Activated naive CD8-positive, alpha-beta T cell treated with anti-CD3 and anti-CD28 coated beads for 36 hours (primary cell): ENCODE data around the gene ADAP1. TPM values are rescaled to one million over a fixed set of nuclear protein-coding genes. Genes with fewer than 3 reads are reported as not detected.

ENCODE experiments used
- DNase-seq: peaks from one replicate; pipeline ENCODE4 v3.0.0; 2021
- H3K27ac Mint-ChIP-seq: one replicate; pipeline ENCODE4 v1.8.0; 2022; ENCODE audit warnings: mild to moderate bottlenecking, moderate library complexity, mixed read lengths
- H3K27me3 Mint-ChIP-seq: one replicate; pipeline ENCODE4 v1.8.0; 2022; ENCODE audit warnings: mild to moderate bottlenecking, mixed read lengths
- H3K36me3 Mint-ChIP-seq: one replicate; pipeline ENCODE4 v1.8.0; 2021; ENCODE audit warnings: mild to moderate bottlenecking, mixed read lengths
- H3K4me1 Mint-ChIP-seq: one replicate; pipeline ENCODE4 v1.8.0; 2021; ENCODE audit warnings: mixed read lengths
- H3K4me3 Mint-ChIP-seq: one replicate; pipeline ENCODE4 v1.8.0; 2022; ENCODE audit warnings: mild to moderate bottlenecking, moderate library complexity, mixed read lengths
- H3K9me3 Mint-ChIP-seq: one replicate; pipeline ENCODE4 v1.8.0; 2022; ENCODE audit warnings: mixed read lengths
- total RNA-seq, 2 experiments: library from RNA; stranded (reverse); gene quantifications; one replicate each; pipeline ENCODE4 v1.2.3, GENCODE V29; 2021

ADAP1 gene
- total RNA-seq, 2 experiments from 2014 or later, result 49.9 to 56.7 TPM

GRCh38 chr7:898855-899681, 55.4 kb downstream of the ADAP1 start:
- Mint-ChIP-seq H3K4me1 (no peaks in the 10 kb centered on the region), H3K36me3 (peaks cover 21% of the 10 kb centered on the region), H3K4me3 (no peak overlapping the region), H3K9me3 (no peaks in the 10 kb centered on the region), H3K27me3 (no peaks in the 10 kb centered on the region), H3K27ac (no peak overlapping the region)
- DNase-seq, result no peak

DNA sequence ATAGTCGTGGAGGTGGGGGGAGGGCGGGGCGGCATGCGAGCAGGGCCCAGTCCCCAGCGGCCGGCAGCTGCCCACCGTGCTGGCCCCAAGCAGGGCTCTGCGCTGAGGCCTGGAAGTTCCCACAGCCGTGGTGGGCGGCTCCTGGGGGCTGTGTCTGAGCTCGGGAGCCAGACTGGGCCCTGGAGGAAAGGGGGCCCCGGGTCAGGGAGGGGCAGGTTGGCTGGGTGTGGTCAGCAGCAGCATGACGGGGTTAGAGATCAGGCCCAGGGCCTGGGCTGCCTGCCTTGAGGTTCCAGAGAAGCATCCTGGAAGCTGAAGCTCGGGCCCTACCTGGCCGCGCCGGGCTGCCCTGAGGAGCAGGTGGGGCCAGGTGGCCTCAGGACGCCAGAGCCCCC, 56.0 kb downstream of the ADAP1 start:
- no peaks in the 10 kb centered on the region for H3K9me3 Mint-ChIP-seq
- peaks cover 26% of the 10 kb centered on the region for H3K36me3 Mint-ChIP-seq
- no peak for DNase-seq

DNA sequence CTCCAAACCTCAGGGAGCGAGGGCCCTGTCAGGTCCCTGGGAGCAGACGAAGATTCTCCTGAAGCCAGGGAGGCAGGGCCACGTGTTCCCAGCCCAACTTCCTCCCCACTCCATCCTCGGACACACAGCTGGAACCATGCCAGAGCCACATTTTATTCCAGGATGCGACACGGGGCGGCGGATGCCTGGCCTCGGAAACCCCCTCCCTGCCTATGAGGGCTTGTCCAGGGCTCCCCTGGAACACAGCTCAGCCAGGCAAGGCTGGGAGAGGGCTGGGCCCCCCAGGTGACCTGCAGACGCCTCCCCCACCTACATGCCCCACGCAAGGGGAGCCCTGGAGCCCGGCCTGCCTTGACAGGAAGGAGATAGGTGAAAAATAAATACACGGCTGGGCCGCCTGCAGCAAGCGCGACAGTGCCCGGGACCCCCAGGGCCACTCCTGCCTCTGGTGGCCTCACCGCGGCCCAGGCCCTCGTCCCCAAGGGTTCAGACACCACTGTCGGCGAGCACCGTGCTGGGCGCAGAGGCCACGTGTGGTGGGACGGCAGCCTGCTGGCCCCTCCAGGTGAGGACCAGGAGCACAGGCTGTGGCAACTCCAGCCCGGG, 56.6 kb downstream of the ADAP1 start:
- no peaks in the 10 kb centered on the region for H3K4me1 Mint-ChIP-seq

More for the DNA sequence above, 56.0 kb downstream of the ADAP1 start:
- no peak overlapping the region for H3K4me3 Mint-ChIP-seq
- peaks cover 1% of the 10 kb centered on the region for H3K27me3 Mint-ChIP-seq
- no peak overlapping the region for H3K27ac Mint-ChIP-seq
- no peaks in the 10 kb centered on the region for H3K4me1 Mint-ChIP-seq

GRCh38 chr7:897086-897485, 57.4 kb downstream of the ADAP1 start:
- H3K27ac Mint-ChIP-seq, result no peak overlapping the region
- peaks cover 4% of the 10 kb centered on the region for H3K9me3 Mint-ChIP-seq
- peaks cover 4% of the 10 kb centered on the region for H3K27me3 Mint-ChIP-seq
- H3K4me3 Mint-ChIP-seq, result no peak overlapping the region
- peaks cover 33% of the 10 kb centered on the region for H3K36me3 Mint-ChIP-seq
- peaks cover 2% of the 10 kb centered on the region for H3K4me1 Mint-ChIP-seq
- no peak for DNase-seq

More for the DNA sequence above, 56.6 kb downstream of the ADAP1 start:
- no peak overlapping the region for H3K27ac Mint-ChIP-seq
- DNase-seq, result no peak
- H3K27me3 Mint-ChIP-seq, result peaks cover 4% of the 10 kb centered on the region
- peaks cover under 1% of the 10 kb centered on the region for H3K9me3 Mint-ChIP-seq
- H3K4me3 Mint-ChIP-seq, result no peak overlapping the region
- peaks cover 30% of the 10 kb centered on the region for H3K36me3 Mint-ChIP-seq

DNA sequence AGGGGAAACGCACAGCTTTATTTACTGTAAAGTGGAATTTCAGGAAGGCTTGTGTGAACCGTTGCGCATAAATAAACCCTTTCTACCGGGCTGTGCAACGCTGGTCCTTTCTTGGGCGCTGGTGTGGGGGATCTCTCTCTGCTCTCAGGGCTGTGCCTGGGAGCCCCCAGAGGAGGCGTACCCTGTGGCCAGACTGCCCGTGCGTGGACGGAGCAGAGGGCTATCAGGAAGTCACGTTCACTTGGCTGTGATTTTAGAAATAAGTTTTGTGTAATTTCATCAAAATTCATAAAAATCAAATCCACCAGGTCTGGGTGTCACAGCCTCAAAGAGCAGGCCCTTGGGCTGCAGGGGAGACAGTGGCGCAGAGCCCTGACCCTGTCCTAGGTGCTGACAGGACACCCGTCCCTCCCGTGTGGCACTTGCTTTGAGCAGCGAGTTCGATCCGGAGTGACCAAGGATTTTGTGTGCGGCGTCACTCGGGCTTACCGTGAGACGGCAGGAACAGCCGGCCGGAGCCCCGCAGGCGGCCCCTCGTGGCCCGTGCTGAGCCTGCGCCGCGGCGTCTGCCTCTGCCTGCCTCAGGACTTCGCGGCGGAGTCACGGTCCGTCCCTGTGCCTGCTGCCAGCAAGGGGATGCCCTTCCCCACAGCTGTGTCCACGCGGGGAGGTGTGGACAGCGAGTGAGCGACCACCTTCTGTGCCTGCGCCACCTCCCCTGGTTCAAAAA, 58.0 kb downstream of the ADAP1 start:
- no peak overlapping the region for H3K27ac Mint-ChIP-seq
- H3K36me3 Mint-ChIP-seq, result peaks cover 34% of the 10 kb centered on the region
- peaks cover 4% of the 10 kb centered on the region for H3K9me3 Mint-ChIP-seq
- no peak overlapping the region for H3K4me3 Mint-ChIP-seq
- H3K4me1 Mint-ChIP-seq, result peaks cover 2% of the 10 kb centered on the region
- H3K27me3 Mint-ChIP-seq, result peaks cover 4% of the 10 kb centered on the region
- DNase-seq, result no peak

DNA sequence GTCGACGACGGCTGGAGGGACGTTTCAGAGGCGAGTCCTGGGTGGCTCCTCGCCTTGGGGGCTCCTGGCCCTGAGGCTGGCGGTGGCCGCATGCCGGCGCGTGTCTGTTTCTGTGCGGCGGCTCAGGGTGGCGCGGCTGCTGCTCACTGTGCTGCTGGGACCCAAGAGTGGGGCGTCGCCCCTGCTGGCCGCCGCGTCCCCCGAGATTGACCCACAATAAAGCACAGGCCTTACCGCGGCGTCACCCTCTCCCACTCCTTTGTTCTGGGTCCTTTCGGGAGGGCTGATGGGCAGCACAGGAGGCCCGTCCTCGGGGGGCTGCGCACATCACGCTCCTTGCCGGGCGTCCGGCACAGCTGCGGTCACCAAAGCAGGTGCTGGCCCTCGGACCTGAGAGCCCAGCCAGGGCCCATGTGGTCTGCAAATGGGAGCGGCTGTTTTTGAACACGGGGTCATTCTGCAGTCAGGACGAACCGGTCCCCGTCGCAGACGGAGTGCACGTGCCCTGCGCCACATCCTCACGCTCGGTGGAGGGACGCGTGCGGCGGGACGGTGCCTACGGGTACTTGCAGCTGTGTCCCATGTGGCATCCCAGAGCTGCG, 58.9 kb downstream of the ADAP1 start:
- no peak overlapping the region for H3K4me3 Mint-ChIP-seq
- H3K9me3 Mint-ChIP-seq, result peaks cover 4% of the 10 kb centered on the region
- no peak for DNase-seq
- H3K27me3 Mint-ChIP-seq, result peaks cover 4% of the 10 kb centered on the region
- peaks cover 34% of the 10 kb centered on the region for H3K36me3 Mint-ChIP-seq
- no peak overlapping the region for H3K27ac Mint-ChIP-seq
- H3K4me1 Mint-ChIP-seq, result peaks cover 2% of the 10 kb centered on the region

DNA sequence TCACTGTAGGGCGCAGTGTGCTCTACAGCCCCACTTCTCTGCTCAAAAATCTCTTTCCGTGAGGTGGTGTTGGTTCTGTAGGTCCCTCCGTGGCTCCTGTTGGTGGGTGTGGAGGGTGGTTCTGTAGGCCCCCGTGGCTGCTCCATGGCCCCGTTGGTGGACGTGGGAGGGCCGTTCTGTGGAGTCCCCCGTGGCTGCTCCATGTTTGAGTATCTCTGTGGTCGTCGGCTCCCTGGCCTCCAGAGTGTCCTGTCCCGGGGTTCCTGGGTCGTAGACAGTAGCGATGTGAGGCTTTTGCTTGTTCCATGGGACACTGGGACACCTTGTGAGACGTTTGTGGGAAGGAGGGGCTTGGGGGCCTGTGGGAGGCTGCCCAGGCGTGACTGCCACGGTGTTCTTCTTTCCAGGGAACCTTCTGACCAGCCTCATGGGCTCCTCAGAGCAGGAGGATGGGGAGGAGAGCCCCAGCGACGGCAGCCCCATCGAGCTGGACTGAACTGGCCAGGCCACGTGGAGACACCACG, 59.5 kb downstream of the ADAP1 start:
- peaks cover 4% of the 10 kb centered on the region for H3K27me3 Mint-ChIP-seq
- DNase-seq, result no peak
- H3K36me3 Mint-ChIP-seq, result peaks cover 34% of the 10 kb centered on the region
- peaks cover 2% of the 10 kb centered on the region for H3K4me1 Mint-ChIP-seq
- no peak overlapping the region for H3K4me3 Mint-ChIP-seq
- peaks cover 4% of the 10 kb centered on the region for H3K9me3 Mint-ChIP-seq
- H3K27ac Mint-ChIP-seq, result no peak overlapping the region

- Mint-ChIP-seq H3K9me3 (peaks cover 4% of the 10 kb centered on the region), H3K36me3 (peaks cover 34% of the 10 kb centered on the region), H3K4me3 (no peak overlapping the region), H3K27me3 (peaks cover 4% of the 10 kb centered on the region), H3K4me1 (peaks cover 2% of the 10 kb centered on the region), H3K27ac (no peak overlapping the region)
- DNase-seq, result no peak
Observed at GRCh38 chr7:894164-894867, 60.2 kb downstream of the ADAP1 start.

DNA sequence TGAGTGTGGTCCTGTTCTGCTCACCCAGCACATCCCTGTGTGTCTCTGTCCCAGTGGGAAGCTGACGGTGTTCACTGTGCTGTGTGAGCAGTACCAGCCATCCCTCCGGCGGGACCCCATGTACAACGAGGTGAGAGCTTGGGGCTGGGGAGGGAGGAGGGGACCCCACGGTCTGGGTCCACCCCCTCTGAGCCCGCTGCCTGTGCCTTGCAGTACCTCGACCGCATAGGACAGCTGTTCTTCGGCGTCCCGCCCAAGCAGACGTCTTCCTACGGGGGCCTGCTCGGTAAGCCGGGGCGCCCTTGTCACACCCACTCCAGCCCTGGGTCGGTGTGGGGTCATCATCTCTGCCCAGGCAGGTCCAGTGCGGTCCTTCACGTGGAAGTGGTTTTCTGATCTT, 60.8 kb downstream of the ADAP1 start:
- no peak for DNase-seq

DNA sequence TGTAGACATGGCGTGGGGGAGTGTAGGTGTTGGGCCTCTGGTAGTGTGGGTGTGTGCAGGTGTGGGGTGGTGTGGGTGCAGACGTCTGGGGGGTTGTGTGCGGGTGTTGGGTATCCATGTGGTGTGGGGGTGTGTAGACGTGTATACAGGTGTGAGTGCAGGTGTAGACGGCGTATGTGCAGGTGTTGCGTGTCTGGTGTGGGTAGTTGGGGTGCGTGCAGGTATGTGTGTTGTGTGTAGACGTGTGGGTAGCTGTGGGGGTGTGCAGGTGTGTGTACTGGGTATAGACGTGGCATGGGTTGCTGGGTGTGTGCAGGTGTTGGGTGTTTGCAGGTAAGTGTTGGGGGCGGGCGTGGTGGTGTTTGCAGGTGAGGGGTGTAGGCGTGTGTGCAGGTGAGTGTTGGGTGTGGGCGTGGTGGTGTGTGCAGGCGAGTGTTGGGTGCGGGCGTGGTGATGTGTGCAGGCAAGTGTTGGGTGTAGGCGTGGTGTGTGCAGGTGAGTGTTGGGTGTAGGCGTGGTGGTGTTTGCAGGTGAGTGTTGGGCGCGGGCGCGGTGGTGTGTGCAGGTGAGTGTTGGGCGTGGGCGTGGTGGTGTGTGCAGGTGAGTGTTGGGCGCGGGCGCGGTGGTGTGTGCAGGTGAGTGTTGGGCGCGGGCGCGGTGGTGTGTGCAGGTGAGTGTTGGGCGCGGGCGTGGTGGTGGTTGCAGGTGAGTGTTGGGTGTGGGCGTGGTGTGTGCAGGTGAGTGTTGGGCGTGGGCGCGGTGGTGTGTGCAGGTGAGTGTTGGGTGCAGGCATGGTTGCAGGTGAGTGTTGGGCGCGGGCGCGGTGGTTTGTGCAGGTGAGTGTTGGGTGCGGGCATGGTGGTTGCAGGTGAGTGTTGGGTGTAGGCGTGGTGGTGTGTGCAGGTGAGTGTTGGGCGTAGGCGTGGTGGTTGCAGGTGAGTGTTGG, 61.6 kb downstream of the ADAP1 start:
- no peak overlapping the region for H3K4me3 Mint-ChIP-seq
- H3K27ac Mint-ChIP-seq, result no peak overlapping the region
- H3K4me1 Mint-ChIP-seq, result peaks cover 2% of the 10 kb centered on the region
- peaks cover 4% of the 10 kb centered on the region for H3K9me3 Mint-ChIP-seq
- peaks cover 4% of the 10 kb centered on the region for H3K27me3 Mint-ChIP-seq
- peaks cover 34% of the 10 kb centered on the region for H3K36me3 Mint-ChIP-seq
- DNase-seq, result no peak

More for the DNA sequence above, 60.8 kb downstream of the ADAP1 start:
- Mint-ChIP-seq H3K9me3 (peaks cover 4% of the 10 kb centered on the region), H3K27me3 (peaks cover 4% of the 10 kb centered on the region), H3K27ac (no peak overlapping the region), H3K4me1 (peaks cover 2% of the 10 kb centered on the region), H3K4me3 (no peak overlapping the region), H3K36me3 (peaks cover 34% of the 10 kb centered on the region)

DNA sequence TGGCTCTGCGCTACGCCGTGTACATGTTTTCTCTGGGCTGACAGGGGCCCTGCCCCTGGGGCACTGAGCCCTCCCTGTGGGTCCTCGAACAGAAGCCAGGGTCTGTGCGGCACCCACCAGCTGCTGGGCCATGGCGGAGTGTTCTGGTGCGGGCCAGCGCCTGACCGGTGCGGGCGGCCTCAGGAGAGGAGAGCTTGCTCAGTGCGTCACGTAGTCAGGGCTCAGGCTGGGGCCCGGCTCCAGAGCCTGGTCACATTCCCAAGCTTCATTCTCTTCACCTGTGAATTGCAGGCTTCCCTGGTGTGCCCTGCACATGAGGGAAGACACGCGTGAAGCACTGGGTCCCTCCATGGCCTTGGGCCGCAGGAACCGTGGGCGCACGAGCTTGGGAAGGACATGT, 62.7 kb downstream of the ADAP1 start:
- H3K27ac Mint-ChIP-seq, result no peak overlapping the region
- H3K27me3 Mint-ChIP-seq, result peaks cover 4% of the 10 kb centered on the region
- H3K4me1 Mint-ChIP-seq, result peaks cover 4% of the 10 kb centered on the region
- DNase-seq, result no peak
- H3K9me3 Mint-ChIP-seq, result peaks cover 4% of the 10 kb centered on the region
- H3K36me3 Mint-ChIP-seq, result peaks cover 34% of the 10 kb centered on the region
- H3K4me3 Mint-ChIP-seq, result no peak overlapping the region

DNA sequence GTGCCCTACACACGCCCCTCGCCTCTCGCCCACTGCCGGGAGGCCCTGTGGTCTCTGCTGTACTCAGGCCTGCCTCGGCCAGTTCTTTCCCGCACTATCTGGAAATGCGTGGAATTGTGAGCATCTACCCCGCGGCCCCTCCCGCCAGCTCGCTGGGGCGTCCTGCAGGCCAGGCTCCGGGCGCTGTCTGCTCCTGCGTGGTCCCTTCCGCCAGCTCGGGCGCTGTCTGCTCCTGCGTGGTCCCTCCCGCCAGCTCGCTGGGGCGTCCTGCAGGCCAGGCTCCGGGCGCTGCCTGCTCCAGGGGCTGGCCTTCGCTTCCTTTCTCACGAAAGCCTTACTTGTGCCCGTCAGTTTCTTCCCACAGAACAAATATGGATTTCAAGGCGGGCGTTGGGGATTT, 63.2 kb downstream of the ADAP1 start:
- H3K36me3 Mint-ChIP-seq, result peaks cover 33% of the 10 kb centered on the region
- H3K4me1 Mint-ChIP-seq, result peaks cover 4% of the 10 kb centered on the region
- no peak for DNase-seq
- H3K27ac Mint-ChIP-seq, result no peak overlapping the region
- peaks cover 4% of the 10 kb centered on the region for H3K27me3 Mint-ChIP-seq
- H3K4me3 Mint-ChIP-seq, result no peak overlapping the region
- H3K9me3 Mint-ChIP-seq, result peaks cover 4% of the 10 kb centered on the region

DNA sequence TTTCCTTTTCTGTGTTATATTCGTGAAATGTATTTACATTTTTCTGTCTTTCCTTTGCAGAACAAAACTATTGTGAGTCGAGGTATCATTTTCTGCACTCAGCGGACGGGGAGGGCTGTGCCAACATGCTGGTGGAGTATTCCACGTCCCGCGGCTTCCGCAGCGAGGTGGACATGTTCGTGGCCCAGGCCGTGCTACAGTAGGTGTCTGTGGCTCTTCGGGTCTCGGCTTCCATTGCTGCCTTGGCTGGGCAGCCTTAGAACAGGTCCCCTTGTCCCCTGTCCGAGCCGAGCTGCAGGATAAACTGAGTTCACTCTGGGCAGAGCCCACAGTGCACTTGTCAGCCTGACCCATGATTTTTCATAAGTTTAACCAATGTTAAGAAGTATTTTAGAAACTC, 63.6 kb downstream of the ADAP1 start:
- Mint-ChIP-seq H3K4me3 (no peak overlapping the region), H3K9me3 (peaks cover 4% of the 10 kb centered on the region), H3K4me1 (peaks cover 4% of the 10 kb centered on the region), H3K36me3 (peaks cover 30% of the 10 kb centered on the region), H3K27me3 (peaks cover 4% of the 10 kb centered on the region), H3K27ac (no peak overlapping the region)
- DNase-seq, result no peak
